Stomach (tissue), 9 donors: Measurements from ENCODE around the gene ADAM29. TPM values are rescaled to one million over a fixed set of nuclear protein-coding genes. Genes with fewer than 3 reads are reported as not detected.

ENCODE experiments used
- DNase-seq, 2 donors: peaks; one replicate each; pipeline versions ENCODE4 v3.0.0 to v3.0.0-alpha.2; 2013 to 2019
- H3K27ac ChIP-seq, 5 donors: fragments of 200-600 bp in 4 of 5; sonication (generic) in 4 of 5; one replicate each; pipeline ENCODE4 v1.5.1; 2013 to 2019; ENCODE audit warnings: mild to moderate bottlenecking in 1 of 5, moderate library complexity in 1 of 5
- H3K27me3 ChIP-seq, 3 donors: fragments of 200-600 bp; sonication (generic); one replicate each; pipeline ENCODE4 v1.5.1; 2017 to 2019; ENCODE audit warnings: mixed run types in 1 of 3
- H3K36me3 ChIP-seq, 4 donors: fragments of 200-600 bp; sonication (generic); 1 replicate in 3 of 4; 2 replicates in 1 of 4; pipeline ENCODE4 v1.5.1; 2016 to 2019
- H3K4me1 ChIP-seq, 4 donors: fragments of 200-600 bp; sonication (generic); one replicate each; pipeline ENCODE4 v1.5.1; 2016 to 2019
- H3K4me3 ChIP-seq, 4 donors: fragments of 200-600 bp; sonication (generic) in 3 of 4; one replicate each; pipeline ENCODE4 v1.5.1; 2016 to 2019; ENCODE audit warnings: mild to moderate bottlenecking in 1 of 4
- H3K9me3 ChIP-seq, 4 donors: fragments of 200-600 bp; sonication (generic); one replicate each; pipeline ENCODE4 v1.5.1; 2016 to 2019
- EP300 ChIP-seq: sonication (generic); formaldehyde crosslinking; IDR thresholded peaks from one replicate; pipeline ENCODE4 v1.6.1; 2017; ENCODE audit warnings: antibody characterized with exemption
- POLR2A ChIP-seq, 4 donors: fragments of 450-650 bp; IDR thresholded peaks; one replicate each; pipeline ENCODE4 v1.6.1; 2016; ENCODE audit warnings: antibody characterized with exemption in 4 of 4, control low read depth in 2 of 4, mild to moderate bottlenecking in 1 of 4, moderate library complexity in 1 of 4
- POLR2AphosphoS5 ChIP-seq, 3 donors: sonication (generic); formaldehyde crosslinking; IDR thresholded peaks; one replicate each; pipeline ENCODE4 v1.6.1; 2016; ENCODE audit warnings: antibody characterized with exemption in 3 of 3
- WGBS, 5 donors: extraction: QIAGEN DNeasy Blood & Tissue Kit in 3 of 5; methylation state at CpG; one replicate each; pipeline versions ENCODE4 v1.1.5 to v1.1.7; 2013 to 2018; 5-methylcytosine and 5-hydroxymethylcytosine counted together
- intact Hi-C: fragments of 100-400 bp; cut with DNase I; formaldehyde crosslinking; loops from one replicate; pipeline ENCODE4 v1.15.1; 2023; ENCODE audit warnings: low total_unique reads
- polyA plus RNA-seq, 3 donors: library from polyadenylated mRNA; stranded (reverse); fragments of 200-250 nt; gene quantifications; one replicate each; pipeline ENCODE4 v1.2.3, GENCODE V29; 2013
- total RNA-seq, 5 donors: library from RNA; depleted of rRNA; stranded (reverse); fragments of >200 nt; gene quantifications; one replicate each; pipeline versions ENCODE4 v1.1.0 to v1.2.3, GENCODE V29; 2014 to 2016
- TF ChIP-seq, protein P1 (sequence below), 7 experiments: fragments of 450-650 bp in 4 of 7; fragments of 200-600 bp in 3 of 7; sonication (generic) in 3 of 7; IDR thresholded peaks; one replicate each; pipeline ENCODE4 v1.5.1; 2016 to 2019; ENCODE audit warnings: antibody characterized with exemption in 7 of 7, control low read depth in 2 of 7, mild to moderate bottlenecking in 1 of 7
- donor health status: healthy with polysubstance abuse.
- donor health status: Bipolar disorder and iron deficiency.
- donor health status: healthy.

Gene ADAM29
- total and polyA plus RNA-seq, 8 donors: not detected

DNA sequence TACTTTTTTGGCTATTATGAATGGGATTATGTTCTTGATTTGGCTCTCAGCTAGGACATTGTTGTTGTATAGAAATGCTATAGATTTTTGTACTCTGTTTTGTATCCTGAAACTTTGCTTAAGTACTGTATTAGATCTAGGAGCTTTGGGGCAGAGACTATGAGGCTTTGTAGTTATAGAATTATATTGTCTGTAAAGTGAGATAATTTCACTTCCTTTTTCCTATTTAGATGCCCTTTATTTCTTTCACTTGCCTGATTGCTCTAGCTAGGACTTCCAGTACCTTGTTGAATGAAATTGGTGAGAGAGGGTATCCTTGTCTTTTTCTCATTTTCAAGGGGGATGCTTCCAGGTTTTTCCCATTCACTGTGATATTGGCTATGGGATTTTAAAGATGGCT is 28.1 kb downstream of the ADAM29 start:
- DNase-seq: no peak
- Histone ChIP-seq H3K36me3 (no peaks in the 10 kb centered on the region), H3K9me3 (peaks cover 0 to 6% (median 2%) of the 10 kb centered on the region in 4 donors), H3K27me3 (no peaks in the 10 kb centered on the region), H3K4me3 (no peak overlapping the region), H3K27ac (no peak overlapping the region), H3K4me1 (no peaks in the 10 kb centered on the region)
- intact Hi-C loops: no loop called here
- no peak for TF ChIP-seq POLR2A (IDR thresholded peaks at IDR 0.05)
- TF ChIP-seq, protein P1, sequence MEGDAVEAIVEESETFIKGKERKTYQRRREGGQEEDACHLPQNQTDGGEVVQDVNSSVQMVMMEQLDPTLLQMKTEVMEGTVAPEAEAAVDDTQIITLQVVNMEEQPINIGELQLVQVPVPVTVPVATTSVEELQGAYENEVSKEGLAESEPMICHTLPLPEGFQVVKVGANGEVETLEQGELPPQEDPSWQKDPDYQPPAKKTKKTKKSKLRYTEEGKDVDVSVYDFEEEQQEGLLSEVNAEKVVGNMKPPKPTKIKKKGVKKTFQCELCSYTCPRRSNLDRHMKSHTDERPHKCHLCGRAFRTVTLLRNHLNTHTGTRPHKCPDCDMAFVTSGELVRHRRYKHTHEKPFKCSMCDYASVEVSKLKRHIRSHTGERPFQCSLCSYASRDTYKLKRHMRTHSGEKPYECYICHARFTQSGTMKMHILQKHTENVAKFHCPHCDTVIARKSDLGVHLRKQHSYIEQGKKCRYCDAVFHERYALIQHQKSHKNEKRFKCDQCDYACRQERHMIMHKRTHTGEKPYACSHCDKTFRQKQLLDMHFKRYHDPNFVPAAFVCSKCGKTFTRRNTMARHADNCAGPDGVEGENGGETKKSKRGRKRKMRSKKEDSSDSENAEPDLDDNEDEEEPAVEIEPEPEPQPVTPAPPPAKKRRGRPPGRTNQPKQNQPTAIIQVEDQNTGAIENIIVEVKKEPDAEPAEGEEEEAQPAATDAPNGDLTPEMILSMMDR (IDR thresholded peaks at IDR 0.05): no peak
- no peak for TF ChIP-seq EP300
- TF ChIP-seq POLR2AphosphoS5 (IDR thresholded peaks at IDR 0.05): no peak

DNA sequence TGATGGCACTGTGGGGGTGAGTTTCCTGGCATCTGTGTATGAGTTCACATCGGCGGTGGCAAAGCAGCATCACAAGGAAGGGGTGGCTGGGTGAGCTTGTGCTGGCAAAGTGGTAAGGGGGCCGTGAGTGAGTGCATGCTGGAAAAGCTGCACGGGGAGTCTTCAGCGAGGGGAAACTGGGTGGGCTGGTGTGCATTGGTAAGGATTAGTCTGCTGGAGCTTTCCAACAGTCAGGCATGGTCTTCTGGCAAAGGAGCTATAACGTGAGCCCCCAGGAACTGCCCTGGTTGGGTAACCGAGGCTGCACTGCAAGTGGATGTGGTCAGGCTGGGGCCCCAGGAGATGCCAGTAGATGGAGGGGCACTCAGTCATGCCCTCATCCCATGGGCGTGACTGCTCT is 30.7 kb downstream of the ADAM29 start:
- Histone ChIP-seq H3K36me3 (no peaks in the 10 kb centered on the region), H3K4me3 (no peak overlapping the region), H3K9me3 (no peaks in the 10 kb centered on the region), H3K4me1 (no peaks in the 10 kb centered on the region), H3K27me3 (no peaks in the 10 kb centered on the region), H3K27ac (no peak overlapping the region)
- intact Hi-C loops: no loop called here
- WGBS, 5 donors: 78 to 88% (median 84%) methylated on average over 7 to 8 of the region's 8 CpGs
- DNase-seq: no peak
- TF ChIP-seq, protein P1 (IDR thresholded peaks at IDR 0.05): no peak
- TF ChIP-seq EP300 (no peak), POLR2A (IDR thresholded peaks at IDR 0.05) (no peak), POLR2AphosphoS5 (IDR thresholded peaks at IDR 0.05) (no peak)

DNA sequence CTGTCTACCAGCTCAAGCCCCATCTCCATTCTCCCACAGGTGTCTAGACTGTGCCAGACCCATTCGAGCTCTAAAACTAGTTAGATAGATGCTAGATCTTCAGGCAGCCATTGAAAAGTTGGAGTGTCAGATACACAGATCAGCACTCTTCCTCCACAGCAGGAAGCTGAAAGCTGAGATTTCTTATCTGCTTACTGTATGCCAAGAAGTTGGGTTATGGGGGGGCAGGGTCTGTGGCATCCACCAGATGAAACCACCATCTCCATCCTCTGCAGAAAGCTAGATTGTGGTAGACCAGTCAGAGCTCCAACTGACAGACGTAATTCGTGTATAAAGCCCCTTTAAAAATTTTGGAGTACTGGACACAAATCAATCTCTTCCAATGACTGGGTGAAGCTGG is 54.8 kb downstream of the ADAM29 start:
- no peak for DNase-seq
- Histone ChIP-seq H3K36me3 (no peaks in the 10 kb centered on the region), H3K9me3 (no peaks in the 10 kb centered on the region), H3K27me3 (no peaks in the 10 kb centered on the region), H3K4me3 (no peak overlapping the region), H3K27ac (no peak overlapping the region), H3K4me1 (no peaks in the 10 kb centered on the region)
- 46 to 88% (median 86%) methylated on average over 2 to 3 of the region's 3 CpGs for WGBS, 5 donors
- intact Hi-C loops: no loop called here
- TF ChIP-seq POLR2A (IDR thresholded peaks at IDR 0.05): no peak
- TF ChIP-seq EP300: no peak
- TF ChIP-seq, protein P1 (IDR thresholded peaks at IDR 0.05): no peak
- no peak for TF ChIP-seq POLR2AphosphoS5 (IDR thresholded peaks at IDR 0.05)

DNA sequence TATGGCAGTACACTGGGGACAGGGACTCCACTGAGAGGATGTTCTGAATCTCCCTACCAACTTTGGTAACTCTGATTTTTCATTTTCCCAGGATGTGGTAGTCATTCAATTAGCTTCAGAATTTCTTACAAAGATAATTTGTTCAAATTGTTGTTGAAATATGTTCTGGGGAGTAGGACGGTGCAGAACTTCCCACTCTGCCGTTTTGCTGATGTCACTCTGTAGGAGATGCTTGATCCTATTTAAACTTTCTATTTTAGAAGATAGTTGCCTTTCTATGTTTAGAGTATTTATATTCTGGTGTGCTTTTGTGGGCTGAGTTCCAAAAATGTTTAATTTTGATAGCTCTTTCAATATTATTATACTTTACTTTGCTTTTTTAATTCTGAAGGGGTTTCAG is 55.2 kb downstream of the ADAM29 start:
- Histone ChIP-seq H3K27me3 (no peaks in the 10 kb centered on the region), H3K36me3 (no peaks in the 10 kb centered on the region), H3K9me3 (no peaks in the 10 kb centered on the region), H3K27ac (no peak overlapping the region), H3K4me3 (no peak overlapping the region), H3K4me1 (no peaks in the 10 kb centered on the region)
- intact Hi-C loops: no loop called here
- no peak for DNase-seq
- WGBS, 5 donors: 84 to 88% (median 87%) methylated on average over 2 of the region's 2 CpGs
- TF ChIP-seq EP300: no peak
- TF ChIP-seq, protein P1 (IDR thresholded peaks at IDR 0.05): no peak
- TF ChIP-seq POLR2AphosphoS5 (IDR thresholded peaks at IDR 0.05): no peak
- no peak for TF ChIP-seq POLR2A (IDR thresholded peaks at IDR 0.05)
